NOMO-1 treated with dmso at 0.1 percent for 144 hours (cell line): ENCODE measurements around the gene GPRASP1.

Experiments used
- DNase-seq: peaks from one replicate; lab custom pipeline; 2025; ENCODE audit not compliant: unreplicated experiment; lab: John Stamatoyannopoulos, UW

GPRASP1 gene

GRCh38 chrX:102696306-102696705 lies 45.0 kb downstream of the GPRASP1 start:
- DNase-seq = no peak

- no peak for DNase-seq
Measured at GRCh38 chrX:102697494-102697893, 46.2 kb downstream of the GPRASP1 start.
